Daoy (cell line): ENCODE results near the gene SOX13. TPM values are rescaled to one million over a fixed set of nuclear protein-coding genes. Genes with fewer than 3 reads are reported as not detected.
A peak's percentile ranks its signal among the peaks of the same experiment; 100 is the strongest.
"Not testable (repeated sequence)": the region's sequence is repeated elsewhere in the genome, so short reads cannot be mapped to it uniquely, and the experiment has no call there.

Experiments used
- DNase-seq: peaks from one replicate; pipeline ENCODE4 v3.0.0-alpha.2; 2015; ENCODE audit warnings: low read depth
- total RNA-seq: library from RNA; depleted of rRNA; stranded (reverse); fragments of >200 nt; shearing (Covaris generic); gene quantifications from 2 replicates; pipeline ENCODE4 v1.2.3, GENCODE V29; 2014

The SOX13 gene
- total RNA-seq, 1 experiment from 2014 or later, result 6.1 TPM

DNA sequence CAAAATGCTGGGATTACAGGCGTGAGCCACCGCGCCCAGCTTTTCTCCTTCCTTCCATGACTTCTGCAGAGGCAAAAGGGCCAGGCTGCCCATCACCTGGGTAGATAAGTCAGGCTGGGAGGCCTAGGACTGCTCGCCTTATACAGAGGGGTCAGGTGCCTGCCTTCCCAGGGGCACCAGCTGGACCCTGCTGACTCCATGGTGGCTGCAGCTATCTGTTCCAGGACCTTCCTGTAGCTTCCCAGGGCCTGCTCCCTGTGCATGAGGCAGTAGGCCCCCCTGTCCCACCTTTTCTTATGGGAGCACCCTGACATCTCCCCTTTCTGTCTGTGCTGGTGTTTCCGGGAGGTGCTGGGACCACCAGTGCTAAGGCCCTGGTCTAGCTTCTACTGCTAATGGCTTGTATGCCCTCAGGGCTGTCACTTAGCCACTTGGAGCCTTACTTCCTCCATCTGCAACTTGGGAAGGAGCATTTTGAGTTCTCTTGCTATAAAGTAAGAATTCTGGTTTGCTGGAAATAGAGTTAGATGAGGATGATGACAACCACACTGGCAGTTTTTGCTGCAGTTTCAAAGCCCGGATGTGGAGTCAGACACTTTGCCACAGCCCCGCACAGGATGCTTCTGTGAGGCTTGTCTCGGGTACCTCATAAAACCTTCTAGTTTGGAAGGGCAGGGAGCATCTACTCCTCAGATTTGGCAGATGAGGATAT lies 14.4 kb downstream of the SOX13 start:
- no peak for DNase-seq

DNA sequence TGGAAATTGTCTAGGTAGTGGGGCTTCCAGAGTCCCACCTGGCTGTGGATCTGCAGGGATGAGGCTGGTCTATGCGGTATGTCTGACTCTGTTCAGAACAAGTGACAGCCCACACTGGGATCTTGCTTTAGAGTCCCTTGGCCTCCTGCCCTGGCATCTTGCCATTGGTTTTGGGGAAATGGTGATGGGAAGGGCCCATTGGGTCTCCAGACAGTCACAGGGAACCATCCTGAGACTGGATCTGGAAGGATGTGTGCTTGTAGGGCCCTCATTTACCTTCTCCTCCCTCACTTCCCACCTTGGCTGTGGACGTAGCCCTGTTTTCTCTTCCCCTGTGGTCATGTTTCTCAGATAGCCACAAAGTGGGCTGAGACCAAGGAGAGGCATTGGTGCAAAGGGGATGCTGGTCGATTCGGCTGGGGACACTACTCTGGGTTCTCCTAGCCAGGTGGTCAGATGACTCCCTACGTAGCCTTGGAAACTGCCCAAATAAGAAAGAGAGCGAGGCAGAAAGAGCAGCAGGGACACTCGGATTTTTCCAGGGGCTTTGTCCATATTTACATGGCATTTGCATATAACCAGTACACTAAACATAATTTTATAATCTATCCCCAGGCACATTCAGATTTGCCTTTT lies 15.1 kb downstream of the SOX13 start:
- DNase-seq, result no peak

- DNase-seq, result no peak
Observed at GRCh38 chr1:204088596-204088995, 15.7 kb downstream of the SOX13 start.

DNA sequence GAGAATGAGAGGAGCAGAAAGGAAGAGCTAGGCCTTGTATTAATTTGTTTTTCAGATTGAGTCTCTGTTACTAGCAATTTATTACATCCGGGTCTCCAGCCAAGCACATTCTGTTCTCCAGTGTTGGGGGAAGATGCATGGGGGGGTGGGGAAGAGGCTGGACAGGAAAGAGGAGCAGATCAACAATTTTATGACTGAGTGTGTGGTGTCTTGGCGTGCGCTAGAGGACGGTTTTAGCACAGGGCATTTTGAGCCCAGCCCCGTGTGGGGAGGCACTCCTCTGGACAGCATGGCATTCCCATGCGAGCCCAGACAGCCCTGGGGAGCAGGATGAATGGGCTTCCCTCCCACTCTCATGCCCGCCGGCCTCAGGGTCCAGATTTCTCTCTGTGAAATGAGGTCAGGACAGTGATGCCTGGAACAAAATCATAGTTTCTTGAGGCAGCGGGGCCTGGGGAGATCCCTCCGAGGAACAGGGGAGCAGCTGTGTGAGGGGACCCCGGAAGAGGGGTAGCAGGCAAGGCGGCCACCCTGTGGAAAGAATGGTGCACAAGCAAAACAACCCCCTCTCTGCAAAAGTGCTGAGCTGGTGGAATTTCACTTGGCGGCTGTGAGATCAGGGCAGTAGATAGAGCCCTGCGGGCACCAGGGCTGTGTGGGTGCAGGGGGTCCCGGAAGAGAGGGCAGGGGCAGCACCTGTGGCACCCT lies 16.3 kb downstream of the SOX13 start:
- DNase-seq, result no peak

DNA sequence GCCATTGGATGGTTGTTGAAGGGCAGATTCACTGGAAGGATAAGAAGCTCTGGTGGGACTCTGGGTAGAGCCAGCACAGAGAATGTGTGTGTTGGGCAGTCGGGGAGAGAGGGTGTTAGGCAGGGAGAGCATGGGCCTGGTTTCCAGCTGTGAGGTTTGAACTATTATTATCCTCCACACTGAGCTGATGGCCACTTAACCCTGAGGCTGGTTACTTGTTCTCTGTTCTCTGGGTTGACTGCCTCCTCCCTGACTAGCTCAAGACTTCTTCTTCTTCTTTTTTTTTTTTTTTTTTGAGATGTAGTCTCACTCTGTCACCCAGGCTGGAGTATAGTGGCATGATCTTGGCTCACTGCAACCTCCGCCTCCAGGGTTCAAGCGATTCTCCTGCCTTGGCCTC lies 17.2 kb downstream of the SOX13 start:
- DNase-seq, result not testable (repeated sequence)

GRCh38 chr1:204091066-204091465 lies 18.2 kb downstream of the SOX13 start:
- DNase-seq, result no peak

DNA sequence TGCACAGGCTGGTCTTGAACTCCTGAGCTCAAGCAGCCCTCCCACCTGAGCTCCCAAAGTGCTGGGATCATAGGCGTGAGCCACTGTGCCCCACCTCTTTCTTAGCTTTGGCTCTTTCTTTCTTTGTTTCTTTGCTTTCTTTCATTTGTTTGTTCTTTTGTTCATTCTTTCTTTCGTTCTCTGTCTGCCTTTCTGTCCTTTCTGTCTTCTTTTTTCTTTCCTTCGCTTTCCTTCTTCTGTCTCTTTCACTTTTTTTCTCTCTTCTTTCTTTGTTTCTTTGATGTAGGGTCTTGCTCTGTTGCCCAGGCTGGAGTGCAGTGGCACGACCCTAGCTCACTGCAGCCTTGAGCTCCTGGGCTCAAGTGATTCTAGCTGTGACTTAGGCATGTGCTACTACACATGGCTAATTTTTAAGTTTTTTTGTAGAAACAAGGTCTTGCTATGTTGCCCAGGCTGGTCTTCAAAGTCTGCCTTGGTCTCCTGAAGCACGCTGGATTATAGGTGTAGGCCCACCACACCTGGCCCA lies 18.9 kb downstream of the SOX13 start:
- DNase-seq, result no peak

GRCh38 chr1:204092632-204093420 lies 19.9 kb downstream of the SOX13 start:
- no peak for DNase-seq

GRCh38 chr1:204093421-204093717 lies 20.5 kb downstream of the SOX13 start:
- DNase-seq, result no peak

DNA sequence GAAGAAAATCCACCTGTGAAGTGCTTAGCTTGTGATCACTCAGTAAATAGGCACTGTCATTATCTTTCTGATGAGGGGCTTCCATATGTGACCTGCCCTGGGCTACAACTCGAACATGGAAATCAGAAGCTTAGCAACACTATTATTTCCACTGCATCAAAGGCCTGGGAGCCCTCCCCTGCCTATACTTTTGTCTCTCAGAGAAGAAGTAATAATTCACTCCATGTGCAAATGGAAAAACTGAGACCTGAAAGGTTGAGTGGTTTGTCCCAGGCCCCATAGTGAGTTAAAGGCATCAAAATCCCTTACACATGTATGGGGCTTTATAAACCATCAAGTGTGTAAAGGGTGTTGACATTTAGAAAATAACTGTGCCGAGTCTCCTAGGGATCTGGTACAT lies 20.9 kb downstream of the SOX13 start:
- DNase-seq, result no peak

DNA sequence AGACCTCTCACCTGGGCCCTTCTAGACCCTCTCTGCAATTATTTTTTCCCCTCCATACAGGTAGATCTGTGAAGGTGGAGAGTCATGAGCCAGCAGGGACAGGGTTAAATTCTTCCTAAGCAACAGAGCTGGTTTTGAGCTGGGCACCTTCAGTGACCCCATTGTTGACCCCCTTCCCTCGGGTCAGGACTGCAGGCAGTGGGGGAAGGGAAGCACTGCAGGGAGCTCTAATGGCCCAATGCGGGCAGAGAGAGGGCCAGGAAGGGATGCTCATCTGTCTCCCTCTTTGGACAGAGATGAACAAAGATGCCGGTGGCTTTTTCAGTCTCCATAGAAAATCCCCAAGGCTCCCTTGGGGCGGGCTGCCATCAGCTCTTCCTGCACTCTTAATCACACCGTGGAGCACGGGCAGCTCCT lies 21.4 kb downstream of the SOX13 start:
- no peak for DNase-seq

DNA sequence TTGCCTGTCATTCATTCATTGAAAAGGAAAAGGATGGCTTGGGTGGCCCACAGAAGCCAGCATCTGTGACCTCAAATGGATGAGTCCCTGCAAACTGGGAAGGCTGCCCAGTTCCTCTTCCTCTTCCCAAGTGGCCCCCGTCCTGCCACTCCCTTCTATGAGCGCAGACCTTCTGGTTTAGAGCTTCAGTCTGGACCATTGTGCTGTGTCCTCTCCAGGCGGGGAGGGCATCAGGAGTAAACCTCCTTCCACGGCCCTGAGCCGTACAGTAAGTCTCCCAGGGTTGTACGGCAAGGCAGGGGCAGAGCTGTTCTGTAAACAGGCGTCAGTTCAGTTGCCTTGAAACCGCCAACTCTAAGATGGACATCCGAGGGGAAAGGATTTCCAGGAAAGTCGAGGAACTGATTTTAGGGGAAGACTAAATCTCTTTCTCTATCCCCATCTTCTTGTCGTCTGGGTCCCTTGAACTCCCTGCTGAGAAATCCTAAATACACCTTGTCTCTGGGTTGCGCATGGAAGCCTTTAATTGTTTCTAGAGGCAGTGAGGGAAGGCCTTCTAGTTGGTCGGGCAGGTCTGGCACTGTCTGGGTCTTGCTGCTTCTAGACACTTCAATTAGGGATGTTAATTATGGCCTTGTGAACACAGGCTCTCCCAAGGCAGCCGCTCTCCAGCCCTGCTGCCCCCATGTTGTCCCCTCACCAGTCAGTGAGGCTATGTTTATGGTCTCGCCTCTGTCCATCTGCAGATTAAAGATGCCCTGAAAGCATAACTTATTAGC lies 22.1 kb downstream of the SOX13 start:
- DNase-seq, result no peak

DNA sequence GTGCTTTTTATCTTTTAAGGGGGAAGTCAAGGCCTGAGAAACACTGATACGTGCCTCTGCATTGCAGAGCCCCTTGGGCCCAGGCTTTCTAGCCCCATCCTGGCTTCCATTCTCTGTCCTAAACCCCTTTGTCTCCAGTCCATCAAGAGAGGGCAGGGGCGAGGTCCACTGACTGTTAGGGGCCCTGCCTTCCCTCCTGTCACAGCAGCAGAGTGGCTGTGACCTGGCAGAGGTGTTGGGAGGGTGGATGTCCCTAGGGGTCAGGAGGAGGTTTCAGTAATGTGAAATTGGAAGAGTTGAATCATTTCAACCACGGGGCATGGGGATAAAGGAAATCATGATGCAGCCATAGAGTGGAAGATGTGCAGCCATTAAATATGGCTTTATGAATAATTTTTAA lies 24.0 kb downstream of the SOX13 start:
- no peak for DNase-seq

DNA sequence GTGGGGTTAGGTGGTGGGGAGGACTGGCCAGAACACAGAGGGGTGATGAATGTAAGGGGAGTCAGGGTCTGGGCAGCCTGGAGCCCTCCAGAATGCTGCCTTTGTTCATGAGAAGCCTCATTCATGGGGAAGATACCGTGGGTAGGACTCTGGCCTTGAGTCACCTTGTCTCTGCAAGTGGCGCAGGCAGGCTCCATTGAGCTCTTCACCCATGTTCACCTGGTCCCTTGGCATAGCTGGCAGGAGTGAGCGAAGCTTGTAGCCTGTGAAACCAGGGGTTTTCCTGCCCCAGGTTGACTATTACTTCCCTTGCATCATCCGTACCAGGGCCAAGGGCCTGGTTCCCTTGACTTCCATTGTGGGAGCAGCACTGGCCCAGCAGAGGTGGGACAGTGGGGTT lies 25.8 kb downstream of the SOX13 start:
- DNase-seq, result no peak

GRCh38 chr1:204099754-204100153 lies 26.8 kb downstream of the SOX13 start:
- not testable (repeated sequence) for DNase-seq

- DNase-seq, result no peak
Observed at GRCh38 chr1:204102029-204102611, 29.2 kb downstream of the SOX13 start.

- peak; percentile 65 for DNase-seq
Observed at GRCh38 chr1:204102739-204103430, 30.0 kb downstream of the SOX13 start.

DNA sequence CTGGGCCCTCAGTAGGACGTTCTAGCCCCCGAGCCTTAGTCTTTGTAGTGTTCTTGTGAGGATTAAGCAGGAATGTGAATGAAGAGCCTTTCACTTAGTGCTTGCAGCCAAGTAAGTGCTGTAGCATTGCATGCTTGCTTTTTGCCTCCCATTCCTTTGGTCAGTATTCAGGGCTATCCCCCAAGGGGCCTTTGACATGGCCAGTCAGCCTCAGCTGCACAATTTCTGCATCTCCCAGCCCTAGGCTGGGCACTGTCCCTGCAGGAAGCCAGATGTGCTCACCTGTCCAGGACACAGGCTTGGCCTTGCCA lies 30.5 kb downstream of the SOX13 start:
- no peak for DNase-seq

DNA sequence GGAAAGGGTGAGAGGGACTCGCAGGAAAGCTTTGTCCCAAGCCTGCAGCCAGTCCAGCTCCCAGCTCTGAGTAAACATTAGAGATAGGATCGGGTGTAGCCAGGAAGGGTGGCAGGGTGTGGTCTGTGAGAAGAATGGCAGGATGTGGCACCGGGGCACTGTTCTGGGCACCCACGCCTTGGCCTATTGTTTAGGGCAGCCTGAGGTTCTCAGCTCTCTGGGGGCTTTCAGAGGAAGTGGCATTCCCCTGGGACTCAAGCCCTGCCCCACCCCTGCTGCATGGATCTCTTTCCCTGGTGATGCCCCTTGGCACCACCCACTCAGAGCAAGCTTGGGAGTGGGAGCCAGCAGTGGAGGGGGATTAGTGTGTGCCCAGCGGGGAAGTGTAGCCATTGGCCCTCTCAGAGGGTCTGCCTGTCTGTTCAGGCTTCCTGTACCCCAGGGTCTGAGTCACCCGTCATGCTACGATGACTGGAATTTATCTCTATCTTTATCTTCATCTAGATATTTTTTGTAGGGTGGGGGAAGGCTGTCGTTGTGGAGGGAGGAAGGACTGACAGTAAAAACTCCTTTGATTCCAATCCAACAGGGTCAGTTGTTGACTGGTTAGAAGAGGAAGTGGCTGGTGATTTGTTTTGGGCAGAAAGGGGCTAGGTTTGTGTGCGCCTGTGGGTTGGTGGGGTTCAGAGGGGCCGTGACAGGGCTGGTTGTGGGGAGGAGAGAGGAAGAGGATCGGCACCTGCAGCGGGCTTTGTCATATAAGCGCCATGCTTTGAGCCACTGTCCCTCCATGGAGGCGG lies 31.6 kb downstream of the SOX13 start:
- DNase-seq, result peak; percentile 82

GRCh38 chr1:204105131-204105515 lies 32.2 kb downstream of the SOX13 start:
- no peak for DNase-seq
